ENCODE data around the gene BICDL1.

DNA sequence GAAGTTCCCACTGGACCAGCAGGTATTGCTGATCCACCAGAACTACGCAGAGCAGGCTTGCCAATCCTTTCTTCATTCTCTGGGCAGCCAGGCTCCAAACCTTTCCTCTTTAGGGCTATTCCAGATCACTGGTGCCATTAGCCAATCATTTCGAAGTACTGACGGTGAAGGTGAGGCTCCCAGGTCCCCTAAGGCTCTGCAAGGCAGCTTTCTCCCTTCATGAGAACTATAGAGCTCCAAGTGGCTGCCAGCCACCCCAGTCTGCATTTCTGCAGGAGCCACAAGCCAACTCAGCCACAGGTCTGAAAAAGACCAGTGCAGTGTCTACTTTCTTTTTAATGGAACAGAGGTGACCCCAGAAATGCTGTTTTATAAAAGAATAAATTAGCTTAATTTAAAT lies 78.9 kb downstream of the BICDL1 start:
- TF ChIP-seq POLR2AphosphoS5 (IDR thresholded peaks at IDR 0.05) (no peak), POLR2A (IDR thresholded peaks at IDR 0.05) (no peak)

Data from breast epithelium (tissue), 3 donors.